ENCODE results near the gene KHDRBS2. TPM values are rescaled to one million over a fixed set of nuclear protein-coding genes. Genes with fewer than 3 reads are reported as not detected.

KHDRBS2 gene
- total and polyA plus RNA-seq, 2 donors (not counting 1 experiment from before 2014, with no cell fraction given): not detected

DNA sequence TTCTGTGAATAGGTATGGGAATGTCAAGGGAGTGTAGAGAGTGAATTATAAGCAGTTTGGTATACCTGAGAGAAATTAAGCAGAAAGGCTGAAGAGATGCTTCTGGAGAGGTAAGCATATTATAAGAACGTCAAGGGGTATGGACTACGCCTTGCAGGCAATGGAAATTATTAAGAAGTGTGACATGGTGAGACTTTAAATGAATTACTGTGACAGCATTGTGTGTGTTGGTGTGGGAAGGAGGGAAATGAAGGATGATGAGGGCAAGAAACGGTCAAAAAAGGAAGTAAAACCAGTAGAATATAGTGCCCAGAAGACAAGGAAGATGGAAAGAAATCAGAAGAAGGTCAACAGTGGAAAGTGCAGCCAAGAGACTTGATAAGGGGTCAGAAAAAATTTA is 5.9 kb downstream of the KHDRBS2 start:
- no peaks in the 10 kb centered on the region for H3K9me3 ChIP-seq (ENCODE audit: control insufficient read depth, insufficient read depth, low read depth, low read length)

DNA sequence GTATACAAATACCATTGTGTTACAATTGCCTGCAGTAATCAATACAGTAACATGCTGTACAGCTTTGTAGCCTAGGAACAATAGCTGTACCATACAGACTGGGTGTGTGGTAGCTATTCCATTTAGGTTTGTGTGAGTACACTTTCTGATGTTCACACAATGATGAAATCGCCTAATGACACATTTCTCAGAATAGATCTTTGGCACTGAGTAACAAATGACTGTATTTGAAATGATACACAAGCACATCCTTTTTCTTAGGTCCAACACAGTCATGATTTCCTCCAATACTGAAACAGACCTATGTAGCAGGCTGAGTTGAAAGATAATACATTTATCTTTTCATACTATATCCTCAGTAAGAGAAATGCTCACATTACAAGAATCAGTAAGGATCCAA is 13.9 kb downstream of the KHDRBS2 start:
- TF ChIP-seq, protein P1, sequence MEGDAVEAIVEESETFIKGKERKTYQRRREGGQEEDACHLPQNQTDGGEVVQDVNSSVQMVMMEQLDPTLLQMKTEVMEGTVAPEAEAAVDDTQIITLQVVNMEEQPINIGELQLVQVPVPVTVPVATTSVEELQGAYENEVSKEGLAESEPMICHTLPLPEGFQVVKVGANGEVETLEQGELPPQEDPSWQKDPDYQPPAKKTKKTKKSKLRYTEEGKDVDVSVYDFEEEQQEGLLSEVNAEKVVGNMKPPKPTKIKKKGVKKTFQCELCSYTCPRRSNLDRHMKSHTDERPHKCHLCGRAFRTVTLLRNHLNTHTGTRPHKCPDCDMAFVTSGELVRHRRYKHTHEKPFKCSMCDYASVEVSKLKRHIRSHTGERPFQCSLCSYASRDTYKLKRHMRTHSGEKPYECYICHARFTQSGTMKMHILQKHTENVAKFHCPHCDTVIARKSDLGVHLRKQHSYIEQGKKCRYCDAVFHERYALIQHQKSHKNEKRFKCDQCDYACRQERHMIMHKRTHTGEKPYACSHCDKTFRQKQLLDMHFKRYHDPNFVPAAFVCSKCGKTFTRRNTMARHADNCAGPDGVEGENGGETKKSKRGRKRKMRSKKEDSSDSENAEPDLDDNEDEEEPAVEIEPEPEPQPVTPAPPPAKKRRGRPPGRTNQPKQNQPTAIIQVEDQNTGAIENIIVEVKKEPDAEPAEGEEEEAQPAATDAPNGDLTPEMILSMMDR (conservative IDR thresholded peaks at IDR 0.05 in 1 of 2, IDR thresholded peaks at IDR 0.05 in 1 of 2; ENCODE audit: low read depth in 1 of 2, low read length in 2 of 2): no peak
- no peak for TF ChIP-seq EZH2 (IDR thresholded peaks at IDR 0.05; ENCODE audit: low read length, missing control alignments)
- Histone ChIP-seq H3K27ac (ENCODE audit: insufficient read depth, low read length) (no peak overlapping the region), H3K36me3 (ENCODE audit: control insufficient read depth, insufficient read depth, low read length) (no peaks in the 10 kb centered on the region), H3K9ac (ENCODE audit: insufficient read depth, low read length) (no peak overlapping the region), H3K27me3 (ENCODE audit: control insufficient read depth, insufficient read depth, low read length) (no peaks in the 10 kb centered on the region), H4K20me1 (ENCODE audit: control insufficient read depth, extremely low read depth, insufficient read depth, low read length) (no peaks in the 10 kb centered on the region), H3K4me1 (ENCODE audit: control insufficient read depth, extremely low read depth, insufficient read depth, low read length) (no peaks in the 10 kb centered on the region), H3K9me3 (ENCODE audit: control insufficient read depth, insufficient read depth, low read depth, low read length) (no peaks in the 10 kb centered on the region), H2AFZ (ENCODE audit: low read length) (no peak overlapping the region), H3K4me2 (ENCODE audit: extremely low read depth, insufficient read depth, low read length) (no peak overlapping the region), H3K4me3 (replicated peaks in 1 of 4; ENCODE audit: control extremely low read depth in 1 of 4, insufficient read depth in 1 of 4, low read depth in 3 of 4, low read length in 4 of 4) (no peak overlapping the region), H3K79me2 (ENCODE audit: control insufficient read depth, insufficient read depth, low read length) (no peaks in the 10 kb centered on the region)
- no peak for DNase-seq (ENCODE audit: low read depth in 2 of 2)

More for the DNA sequence above, 5.9 kb downstream of the KHDRBS2 start:
- Histone ChIP-seq H3K27ac (ENCODE audit: insufficient read depth, low read length) (no peak overlapping the region), H3K9ac (ENCODE audit: insufficient read depth, low read length) (no peak overlapping the region), H3K36me3 (ENCODE audit: control insufficient read depth, insufficient read depth, low read length) (no peaks in the 10 kb centered on the region), H4K20me1 (ENCODE audit: control insufficient read depth, extremely low read depth, insufficient read depth, low read length) (no peaks in the 10 kb centered on the region), H3K27me3 (ENCODE audit: control insufficient read depth, insufficient read depth, low read length) (no peaks in the 10 kb centered on the region), H3K4me3 (replicated peaks in 1 of 4; ENCODE audit: control extremely low read depth in 1 of 4, insufficient read depth in 1 of 4, low read depth in 3 of 4, low read length in 4 of 4) (no peak overlapping the region), H3K4me2 (ENCODE audit: extremely low read depth, insufficient read depth, low read length) (no peak overlapping the region), H2AFZ (ENCODE audit: low read length) (no peak overlapping the region), H3K79me2 (ENCODE audit: control insufficient read depth, insufficient read depth, low read length) (no peaks in the 10 kb centered on the region), H3K4me1 (ENCODE audit: control insufficient read depth, extremely low read depth, insufficient read depth, low read length) (no peaks in the 10 kb centered on the region)
- TF ChIP-seq EZH2 (IDR thresholded peaks at IDR 0.05; ENCODE audit: low read length, missing control alignments): no peak
- TF ChIP-seq, protein P1 (conservative IDR thresholded peaks at IDR 0.05 in 1 of 2, IDR thresholded peaks at IDR 0.05 in 1 of 2; ENCODE audit: low read depth in 1 of 2, low read length in 2 of 2): no peak
- DNase-seq (ENCODE audit: low read depth in 2 of 2): no peak

DNA sequence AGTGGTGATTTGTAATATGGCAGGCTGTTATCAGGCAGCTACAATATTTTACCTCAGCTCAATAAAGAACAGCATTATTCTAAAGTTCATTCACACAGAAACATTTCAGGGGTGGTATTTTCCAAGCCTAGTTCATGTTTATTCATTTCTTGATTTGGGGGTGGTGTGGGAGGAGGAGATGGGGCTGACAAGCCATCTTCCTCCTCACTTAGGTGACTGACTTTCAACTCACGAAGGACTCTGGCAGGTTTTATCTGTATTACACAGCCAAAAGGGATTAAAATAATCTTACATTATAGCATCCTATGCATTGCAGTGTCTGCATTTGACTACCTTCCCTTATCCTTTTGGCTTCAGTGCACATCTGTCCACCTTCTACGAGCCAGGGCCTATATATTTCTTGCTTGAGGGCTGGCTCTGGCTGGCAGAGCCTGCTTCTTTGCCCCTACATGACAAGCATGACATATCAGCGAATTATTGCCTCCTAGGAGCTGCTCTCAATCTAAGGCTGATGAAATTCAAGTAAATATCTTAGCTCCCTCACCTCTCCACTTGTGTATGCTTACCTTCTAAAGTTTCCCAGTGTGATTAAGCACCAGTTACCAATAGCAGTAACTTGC is 20.0 kb downstream of the KHDRBS2 start:
- no peaks in the 10 kb centered on the region for H4K20me1 ChIP-seq (ENCODE audit: control insufficient read depth, extremely low read depth, insufficient read depth, low read length)
- no peaks in the 10 kb centered on the region for H3K4me1 ChIP-seq (ENCODE audit: control insufficient read depth, extremely low read depth, insufficient read depth, low read length)
- no peak overlapping the region for H3K4me3 ChIP-seq (replicated peaks in 1 of 4; ENCODE audit: control extremely low read depth in 1 of 4, insufficient read depth in 1 of 4, low read depth in 3 of 4, low read length in 4 of 4)
- no peaks in the 10 kb centered on the region for H3K27me3 ChIP-seq (ENCODE audit: control insufficient read depth, insufficient read depth, low read length)
- H3K4me2 ChIP-seq (ENCODE audit: extremely low read depth, insufficient read depth, low read length): no peak overlapping the region
- TF ChIP-seq EZH2 (IDR thresholded peaks at IDR 0.05; ENCODE audit: low read length, missing control alignments): no peak
- TF ChIP-seq, protein P1 (conservative IDR thresholded peaks at IDR 0.05 in 1 of 2, IDR thresholded peaks at IDR 0.05 in 1 of 2; ENCODE audit: low read depth in 1 of 2, low read length in 2 of 2): no peak
- no peaks in the 10 kb centered on the region for H3K79me2 ChIP-seq (ENCODE audit: control insufficient read depth, insufficient read depth, low read length)
- H3K36me3 ChIP-seq (ENCODE audit: control insufficient read depth, insufficient read depth, low read length): no peaks in the 10 kb centered on the region
- DNase-seq (ENCODE audit: low read depth in 2 of 2): no peak
- no peak overlapping the region for H2AFZ ChIP-seq (ENCODE audit: low read length)
- no peaks in the 10 kb centered on the region for H3K9me3 ChIP-seq (ENCODE audit: control insufficient read depth, insufficient read depth, low read depth, low read length)
- H3K27ac ChIP-seq (ENCODE audit: insufficient read depth, low read length): no peak overlapping the region
- H3K9ac ChIP-seq (ENCODE audit: insufficient read depth, low read length): no peak overlapping the region

All from fibroblast of lung (primary cell).